Epithelial cell of proximal tubule (primary cell): ENCODE results near the gene FDCSP. TPM values are rescaled to one million over a fixed set of nuclear protein-coding genes. Genes with fewer than 3 reads are reported as not detected.

Source experiments
- DNase-seq: peaks from one replicate; pipeline ENCODE4 v3.0.0-alpha.2; 2011; ENCODE audit warnings: low read depth
- H3K4me3 ChIP-seq: 2 replicates; pipeline ENCODE4 v1.5.1; 2011; ENCODE audit warnings: low read depth, mild to moderate bottlenecking, low read length
- total RNA-seq: library from RNA; depleted of rRNA; stranded (reverse); fragments of >200 nt; gene quantifications from 2 replicates; pipeline ENCODE4 v1.2.3, GENCODE V29; 2015
- TF ChIP-seq, protein P1 (sequence below): conservative IDR thresholded peaks from 2 replicates; pipeline ENCODE4 v1.5.1; 2012; ENCODE audit warnings: low read depth, mild to moderate bottlenecking, low read length

Gene FDCSP
- total RNA-seq, 1 donor from 2014 or later, result not detected

DNA sequence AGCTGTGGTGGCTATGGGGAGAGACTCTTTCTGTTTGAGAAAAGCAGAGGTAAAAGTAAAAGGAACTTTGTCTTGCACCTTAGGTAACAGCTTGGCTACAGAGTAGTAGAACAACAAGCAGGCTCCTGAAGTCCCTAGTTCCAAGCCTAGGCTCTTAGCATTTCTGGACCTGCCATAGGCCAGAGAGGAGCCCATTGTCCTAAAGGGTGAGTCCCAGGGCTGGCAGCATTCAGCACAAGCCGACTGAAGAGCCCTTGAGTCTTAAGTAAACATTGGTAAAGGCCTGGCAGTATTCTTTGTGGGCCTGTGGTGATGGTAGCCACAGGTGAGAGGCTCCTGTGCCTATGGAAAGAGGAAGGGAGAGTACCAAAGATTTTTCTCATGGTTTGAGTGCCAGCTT lies 54.6 kb downstream of the FDCSP start:
- no peak overlapping the region for H3K4me3 ChIP-seq
- DNase-seq, result no peak
- TF ChIP-seq, protein P1, sequence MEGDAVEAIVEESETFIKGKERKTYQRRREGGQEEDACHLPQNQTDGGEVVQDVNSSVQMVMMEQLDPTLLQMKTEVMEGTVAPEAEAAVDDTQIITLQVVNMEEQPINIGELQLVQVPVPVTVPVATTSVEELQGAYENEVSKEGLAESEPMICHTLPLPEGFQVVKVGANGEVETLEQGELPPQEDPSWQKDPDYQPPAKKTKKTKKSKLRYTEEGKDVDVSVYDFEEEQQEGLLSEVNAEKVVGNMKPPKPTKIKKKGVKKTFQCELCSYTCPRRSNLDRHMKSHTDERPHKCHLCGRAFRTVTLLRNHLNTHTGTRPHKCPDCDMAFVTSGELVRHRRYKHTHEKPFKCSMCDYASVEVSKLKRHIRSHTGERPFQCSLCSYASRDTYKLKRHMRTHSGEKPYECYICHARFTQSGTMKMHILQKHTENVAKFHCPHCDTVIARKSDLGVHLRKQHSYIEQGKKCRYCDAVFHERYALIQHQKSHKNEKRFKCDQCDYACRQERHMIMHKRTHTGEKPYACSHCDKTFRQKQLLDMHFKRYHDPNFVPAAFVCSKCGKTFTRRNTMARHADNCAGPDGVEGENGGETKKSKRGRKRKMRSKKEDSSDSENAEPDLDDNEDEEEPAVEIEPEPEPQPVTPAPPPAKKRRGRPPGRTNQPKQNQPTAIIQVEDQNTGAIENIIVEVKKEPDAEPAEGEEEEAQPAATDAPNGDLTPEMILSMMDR, result no peak

Other genes with a start within 250 kb of the FDCSP start
- gene STATH, start 230.2 kb upstream of the FDCSP start, total RNA-seq, result not detected in 2 replicates
- not detected in 2 replicates for gene HTN3, start 197.7 kb upstream of the FDCSP start, total RNA-seq
- not detected in 2 replicates for gene HTN1, start 175.7 kb upstream of the FDCSP start, total RNA-seq
- gene PRR27, start 71.9 kb upstream of the FDCSP start, total RNA-seq, result not detected in 2 replicates
- not detected in 2 replicates for gene ODAM, start 30.4 kb upstream of the FDCSP start, total RNA-seq
- gene CSN3, start 16.5 kb downstream of the FDCSP start, total RNA-seq, result not detected in 2 replicates
- gene CABS1, start 108.9 kb downstream of the FDCSP start, total RNA-seq, result not detected in 2 replicates
- not detected in 2 replicates for gene SMR3A, start 134.6 kb downstream of the FDCSP start, total RNA-seq
- gene SMR3B, start 157.0 kb downstream of the FDCSP start, total RNA-seq, result not detected in 2 replicates
- not detected in 2 replicates for gene OPRPN, start 171.8 kb downstream of the FDCSP start, total RNA-seq
- not detected in 2 replicates for gene MUC7, start 246.1 kb downstream of the FDCSP start, total RNA-seq